Fibroblast of skin of right biceps (primary cell): Measurements from ENCODE around the gene NAT14.

ENCODE experiments used
- DNase-seq: peaks from one replicate; pipeline ENCODE4 v3.0.0-alpha.2; 2013

Gene NAT14

GRCh38 chr19:55453511-55454260, 31.3 kb upstream of the NAT14 start:
- no peak for DNase-seq

- DNase-seq = peak; percentile 20
Measured at GRCh38 chr19:55454787-55455243, 30.2 kb upstream of the NAT14 start.

- no peak for DNase-seq
Measured at GRCh38 chr19:55455576-55456235, 29.3 kb upstream of the NAT14 start.

GRCh38 chr19:55456347-55456746, 28.6 kb upstream of the NAT14 start:
- DNase-seq = no peak

- no peak for DNase-seq
Measured at GRCh38 chr19:55457683-55458457, 27.1 kb upstream of the NAT14 start.

- DNase-seq = no peak
Measured at GRCh38 chr19:55459551-55459949, 25.4 kb upstream of the NAT14 start.

GRCh38 chr19:55459950-55460657, 24.9 kb upstream of the NAT14 start:
- DNase-seq = peak; percentile 21

GRCh38 chr19:55460670-55461258, 24.2 kb upstream of the NAT14 start:
- DNase-seq = peak; percentile 81

GRCh38 chr19:55461259-55461973, 23.6 kb upstream of the NAT14 start, which contains the start of gene ISOC2:
Gene ISOC2 (minus strand): TSS chr19:55461642. CDS start chr19:55456486, 5,156 bp downstream.
- DNase-seq = peak; percentile 100

- peak; percentile 35 for DNase-seq
Measured at GRCh38 chr19:55461974-55462626, 22.9 kb upstream of the NAT14 start.

- DNase-seq = no peak
Measured at GRCh38 chr19:55462722-55463121, 22.3 kb upstream of the NAT14 start.

- no peak for DNase-seq
Measured at GRCh38 chr19:55463583-55464031, 21.4 kb upstream of the NAT14 start.

GRCh38 chr19:55464039-55464661, 20.8 kb upstream of the NAT14 start:
- DNase-seq = no peak

GRCh38 chr19:55464662-55465054, 20.3 kb upstream of the NAT14 start, which contains the start of gene C19orf85:
Gene C19orf85 (minus strand): TSS chr19:55464751. CDS start chr19:55464554, 197 bp downstream.
- no peak for DNase-seq

- DNase-seq = no peak
Measured at GRCh38 chr19:55465460-55466240, 19.3 kb upstream of the NAT14 start.

GRCh38 chr19:55466241-55466614, 18.8 kb upstream of the NAT14 start:
- DNase-seq = no peak

- peak; percentile 47 for DNase-seq
Measured at GRCh38 chr19:55467236-55468053, 17.5 kb upstream of the NAT14 start.

- DNase-seq = no peak
Measured at GRCh38 chr19:55468054-55468393, 17.0 kb upstream of the NAT14 start.

- DNase-seq = no peak
Measured at GRCh38 chr19:55471266-55471665, 13.7 kb upstream of the NAT14 start.
